Gastroesophageal sphincter (tissue), 3 donors: Measurements from ENCODE around the gene GOLM1.

Experiments
- EP300 ChIP-seq: sonication (generic); formaldehyde crosslinking; IDR thresholded peaks from one replicate; pipeline ENCODE4 v1.6.1; 2017; ENCODE audit warnings: antibody characterized with exemption, mild to moderate bottlenecking
- POLR2A ChIP-seq, 2 donors: fragments of 450-650 bp; IDR thresholded peaks; one replicate each; pipeline ENCODE4 v1.6.1; 2017; ENCODE audit warnings: antibody characterized with exemption in 2 of 2, mild to moderate bottlenecking in 2 of 2, moderate library complexity in 1 of 2
- POLR2AphosphoS5 ChIP-seq: sonication (generic); formaldehyde crosslinking; IDR thresholded peaks from one replicate; pipeline ENCODE4 v1.6.1; 2017; ENCODE audit warnings: antibody characterized with exemption
- TF ChIP-seq, protein P1 (sequence below), 4 experiments: fragments of 200-600 bp in 2 of 4; fragments of 450-650 bp in 2 of 4; sonication (generic) in 1 of 4; IDR thresholded peaks; one replicate each; pipeline ENCODE4 v1.5.1; 2017 to 2019; ENCODE audit warnings: antibody characterized with exemption in 4 of 4, mild to moderate bottlenecking in 2 of 4, moderate library complexity in 2 of 4

DNA sequence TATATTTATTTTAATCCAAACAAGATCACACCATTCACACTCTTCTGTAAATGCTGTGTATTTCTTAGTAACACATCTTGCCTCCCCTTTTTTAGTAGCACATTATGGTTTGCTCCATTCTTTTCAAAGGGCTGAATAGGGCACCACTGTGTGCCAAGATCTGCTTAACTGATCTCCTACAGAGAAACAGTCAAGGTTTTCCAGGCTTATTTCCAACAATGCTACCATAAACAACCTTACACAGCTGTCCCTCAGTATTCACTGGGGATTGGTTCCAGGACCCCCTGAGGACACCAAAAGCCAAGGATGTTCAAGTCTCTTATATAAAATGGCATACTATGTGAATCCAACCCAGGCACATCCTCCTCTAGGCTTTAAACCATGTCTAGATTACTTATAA lies 16.5 kb downstream of the GOLM1 start:
- TF ChIP-seq, protein P1, sequence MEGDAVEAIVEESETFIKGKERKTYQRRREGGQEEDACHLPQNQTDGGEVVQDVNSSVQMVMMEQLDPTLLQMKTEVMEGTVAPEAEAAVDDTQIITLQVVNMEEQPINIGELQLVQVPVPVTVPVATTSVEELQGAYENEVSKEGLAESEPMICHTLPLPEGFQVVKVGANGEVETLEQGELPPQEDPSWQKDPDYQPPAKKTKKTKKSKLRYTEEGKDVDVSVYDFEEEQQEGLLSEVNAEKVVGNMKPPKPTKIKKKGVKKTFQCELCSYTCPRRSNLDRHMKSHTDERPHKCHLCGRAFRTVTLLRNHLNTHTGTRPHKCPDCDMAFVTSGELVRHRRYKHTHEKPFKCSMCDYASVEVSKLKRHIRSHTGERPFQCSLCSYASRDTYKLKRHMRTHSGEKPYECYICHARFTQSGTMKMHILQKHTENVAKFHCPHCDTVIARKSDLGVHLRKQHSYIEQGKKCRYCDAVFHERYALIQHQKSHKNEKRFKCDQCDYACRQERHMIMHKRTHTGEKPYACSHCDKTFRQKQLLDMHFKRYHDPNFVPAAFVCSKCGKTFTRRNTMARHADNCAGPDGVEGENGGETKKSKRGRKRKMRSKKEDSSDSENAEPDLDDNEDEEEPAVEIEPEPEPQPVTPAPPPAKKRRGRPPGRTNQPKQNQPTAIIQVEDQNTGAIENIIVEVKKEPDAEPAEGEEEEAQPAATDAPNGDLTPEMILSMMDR (IDR thresholded peaks at IDR 0.05): no peak
- TF ChIP-seq POLR2AphosphoS5 (no peak), EP300 (no peak), POLR2A (IDR thresholded peaks at IDR 0.05) (no peak)
